Hematopoietic multipotent progenitor cell (in vitro differentiated cells): ENCODE measurements around the gene CLP1. TPM values are rescaled to one million over a fixed set of nuclear protein-coding genes. Genes with fewer than 3 reads are reported as not detected.
"Not testable (repeated sequence)": the region's sequence is repeated elsewhere in the genome, so short reads cannot be mapped to it uniquely, and the experiment has no call there.

ENCODE experiments used
- DNase-seq, 3 donors: peaks; one replicate each; pipeline ENCODE4 v3.0.0-alpha.2; 2011 to 2015; ENCODE audit warnings: low read depth in 2 of 3, low spot score in 2 of 3
- total RNA-seq: library from RNA; depleted of rRNA; stranded (reverse); fragments of >200 nt; gene quantifications from one replicate; pipeline ENCODE4 v1.2.3, GENCODE V29; 2012

The CLP1 gene
- total RNA-seq, 1 donor = 10.0 TPM

DNA sequence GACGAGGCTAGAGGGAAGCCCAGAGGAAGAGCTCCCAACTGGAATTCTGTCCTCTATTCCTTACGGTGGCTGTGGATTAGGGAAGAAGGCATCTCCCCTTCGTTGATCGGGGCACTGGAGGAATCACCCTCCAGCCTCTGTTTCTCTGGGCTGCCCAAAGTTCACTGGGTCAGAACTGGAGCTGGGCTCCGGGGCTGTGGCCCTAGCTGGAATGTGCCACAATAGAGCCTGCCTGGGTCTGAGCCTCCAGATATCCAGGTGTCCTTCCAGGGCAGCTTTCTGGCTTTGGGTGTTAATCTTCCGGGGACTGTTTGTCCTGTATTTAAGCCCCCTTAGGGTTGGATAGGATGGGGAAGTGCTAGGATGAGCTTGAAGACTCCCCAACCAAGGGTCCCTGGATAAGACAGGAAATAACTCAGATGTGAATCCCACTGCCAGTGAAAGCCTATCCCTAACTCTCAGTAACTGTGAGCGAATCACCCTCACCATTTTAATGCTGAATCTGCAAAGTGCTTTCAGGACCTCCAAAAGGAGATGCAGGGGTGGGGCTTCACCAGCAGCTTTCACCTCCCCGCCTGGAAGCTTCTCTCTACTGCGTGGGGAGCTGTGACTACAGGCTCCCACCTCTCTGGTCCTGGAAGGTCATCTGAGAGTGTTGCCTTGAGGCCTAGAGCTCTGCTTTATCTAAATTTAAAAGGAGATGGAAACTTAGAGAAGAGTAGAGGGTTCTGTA, 17.3 kb upstream of the CLP1 start:
- no peak for DNase-seq

GRCh38 chr11:57641011-57641807, 16.4 kb upstream of the CLP1 start:
- DNase-seq = peak in 1 of 3 donors; percentile 72

DNA sequence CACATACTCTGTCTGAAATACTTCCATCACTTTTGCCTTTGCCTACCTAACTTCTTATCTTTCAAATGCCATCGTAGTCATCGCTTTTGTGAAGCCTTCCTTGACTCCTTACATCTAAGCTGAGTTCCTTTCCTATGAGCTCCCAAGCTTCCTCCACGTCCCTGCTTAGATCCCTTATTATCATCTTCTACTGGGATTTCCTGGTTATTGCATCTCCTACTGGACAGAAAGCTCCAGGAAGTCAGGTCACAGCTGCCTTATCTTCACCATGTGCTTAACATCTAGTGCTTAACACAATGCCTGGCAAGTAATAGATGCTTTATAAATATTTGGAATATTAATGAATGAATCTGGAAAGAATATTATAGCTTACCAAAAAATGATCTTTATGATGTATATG, 13.8 kb upstream of the CLP1 start:
- DNase-seq = no peak

GRCh38 chr11:57644748-57645688, 12.5 kb upstream of the CLP1 start:
- DNase-seq = peak; percentile 60 to 90 (median 77)

DNA sequence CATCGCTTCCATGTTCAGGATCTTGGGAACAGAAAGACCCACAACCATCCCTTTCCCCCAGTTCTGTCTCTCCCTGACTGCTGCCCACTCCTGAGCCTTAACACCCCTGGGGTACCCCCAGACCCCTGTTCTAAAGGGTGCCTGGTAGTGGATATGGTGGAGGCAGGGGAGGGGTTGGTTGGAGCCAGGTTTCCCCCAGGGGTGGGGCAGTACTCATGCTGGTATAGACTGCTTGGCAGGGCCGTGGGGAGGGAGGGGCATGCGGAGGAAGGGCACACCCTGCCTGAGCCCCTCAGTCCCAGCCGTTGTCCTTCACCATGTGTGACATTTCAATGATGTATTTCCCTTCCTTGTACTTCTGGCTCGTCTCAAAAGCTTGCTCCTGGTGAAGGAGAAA, 11.9 kb upstream of the CLP1 start:
- no peak for DNase-seq

GRCh38 chr11:57646194-57646798, 11.3 kb upstream of the CLP1 start:
- DNase-seq = no peak

DNA sequence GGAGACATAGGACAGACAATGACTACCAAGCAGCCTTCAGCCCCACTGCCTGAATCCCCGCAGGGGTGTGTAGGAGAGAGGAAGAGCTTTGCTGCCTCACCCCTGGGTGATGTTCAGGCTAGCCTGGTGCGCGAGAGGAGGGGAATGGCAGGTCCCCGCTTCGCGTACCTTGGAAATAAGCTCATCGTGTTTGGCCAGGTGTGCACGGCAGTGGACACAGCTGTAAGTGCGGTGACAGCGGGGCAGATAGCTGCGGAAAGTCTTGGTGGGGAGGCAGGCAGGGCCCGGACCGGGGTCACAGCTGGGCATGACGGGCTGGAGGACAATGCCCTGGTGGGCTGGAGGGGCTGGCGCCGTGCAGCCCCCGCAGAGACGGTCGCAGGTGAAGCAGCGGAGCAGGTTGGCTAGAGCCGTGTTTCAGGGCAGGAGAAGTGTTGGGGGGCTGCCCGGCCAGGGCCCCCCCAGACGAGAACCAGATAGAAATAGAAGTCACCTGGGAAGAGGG, 10.7 kb upstream of the CLP1 start:
- peak in 1 of 3 donors; percentile 44 for DNase-seq

- DNase-seq = no peak
These were observed 10.2 kb upstream of the CLP1 start for GRCh38 chr11:57647372-57647771.

DNA sequence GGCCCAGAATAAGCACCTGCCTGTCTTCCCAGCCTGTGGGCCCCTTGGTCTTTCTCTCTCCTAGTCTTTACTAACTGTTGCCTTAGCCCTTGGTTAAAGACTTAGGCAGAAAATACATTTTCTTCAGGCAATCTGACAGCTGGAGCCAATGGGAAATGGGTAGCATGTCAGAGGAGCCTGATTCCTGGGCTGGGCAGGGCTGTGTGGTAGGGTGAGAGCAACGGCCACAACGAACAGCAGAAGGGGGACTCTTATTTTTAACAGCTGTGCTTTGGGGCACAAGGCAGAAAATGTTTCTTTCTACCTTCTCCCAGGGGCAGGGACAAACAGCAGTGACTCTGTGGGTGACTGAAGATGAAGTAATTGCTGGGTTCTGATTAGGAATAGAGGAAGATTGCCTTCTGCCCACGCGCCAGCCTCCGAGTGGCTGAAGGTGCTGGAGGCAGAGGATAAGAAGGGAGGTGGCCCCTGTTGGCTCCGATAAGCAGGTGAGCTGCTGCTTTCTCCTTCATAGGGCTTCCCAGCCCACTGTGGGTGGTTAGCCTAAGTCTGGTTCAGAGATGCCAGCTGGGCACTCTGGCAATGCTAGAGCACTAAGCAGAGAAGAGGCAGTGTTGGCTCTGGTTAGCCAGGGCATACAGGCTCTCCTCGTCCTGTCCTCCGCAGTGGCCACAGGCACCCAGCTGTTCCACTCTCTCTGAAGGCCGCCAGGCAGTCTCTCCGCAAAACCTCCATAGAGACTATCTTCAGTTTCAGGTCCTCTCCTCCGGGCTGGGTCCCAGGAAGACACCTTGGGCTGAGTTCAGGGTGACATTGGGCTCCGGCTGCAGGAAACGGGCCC, 9.4 kb upstream of the CLP1 start:
- peak in 2 of 3 donors; percentile 76 to 84 for DNase-seq

DNA sequence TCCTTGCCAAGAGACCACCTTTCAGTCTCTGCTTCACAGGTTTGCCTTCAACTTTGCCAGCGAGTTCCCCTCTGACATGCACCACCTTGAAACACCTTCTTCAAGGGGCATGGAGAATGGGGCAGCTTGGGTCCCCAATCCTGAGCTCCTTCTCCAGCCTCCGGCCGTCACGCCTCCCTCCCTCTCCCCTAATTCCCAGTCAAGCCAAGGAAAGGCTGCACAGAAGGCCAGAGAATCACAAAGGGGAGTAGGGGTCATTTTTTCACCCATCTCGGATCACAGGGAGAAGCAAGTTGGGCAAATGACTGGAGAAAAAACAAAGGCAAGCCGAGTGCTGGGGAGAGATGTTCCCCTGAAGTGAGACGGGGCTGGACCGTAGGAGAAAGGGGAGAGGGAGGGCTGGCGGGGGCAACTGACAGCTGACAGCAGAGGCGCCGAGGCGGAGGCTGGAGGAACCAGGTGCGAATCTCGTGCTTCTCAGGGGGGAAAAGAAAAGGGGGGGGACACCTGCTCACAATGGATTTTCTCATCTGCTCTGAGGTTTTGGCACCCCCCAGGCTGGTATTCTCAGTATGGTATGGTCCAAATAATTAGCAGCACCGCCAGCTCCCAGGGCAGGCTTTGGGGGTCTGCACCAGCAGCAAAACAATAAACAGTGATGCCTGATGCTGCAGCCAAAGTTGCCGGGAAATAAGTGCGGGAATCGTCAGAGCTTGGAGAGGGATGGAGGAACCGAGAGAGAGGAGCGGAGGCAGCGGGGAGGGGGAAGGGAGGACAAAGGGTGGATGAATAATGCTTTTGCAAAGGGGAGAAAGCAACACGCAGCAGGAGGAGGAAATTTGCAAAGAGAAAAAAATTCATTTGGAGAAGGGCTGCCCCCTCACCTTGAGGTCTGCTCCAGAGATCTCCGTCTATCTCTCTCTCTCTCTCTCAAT, 8.5 kb upstream of the CLP1 start:
- no peak for DNase-seq

DNA sequence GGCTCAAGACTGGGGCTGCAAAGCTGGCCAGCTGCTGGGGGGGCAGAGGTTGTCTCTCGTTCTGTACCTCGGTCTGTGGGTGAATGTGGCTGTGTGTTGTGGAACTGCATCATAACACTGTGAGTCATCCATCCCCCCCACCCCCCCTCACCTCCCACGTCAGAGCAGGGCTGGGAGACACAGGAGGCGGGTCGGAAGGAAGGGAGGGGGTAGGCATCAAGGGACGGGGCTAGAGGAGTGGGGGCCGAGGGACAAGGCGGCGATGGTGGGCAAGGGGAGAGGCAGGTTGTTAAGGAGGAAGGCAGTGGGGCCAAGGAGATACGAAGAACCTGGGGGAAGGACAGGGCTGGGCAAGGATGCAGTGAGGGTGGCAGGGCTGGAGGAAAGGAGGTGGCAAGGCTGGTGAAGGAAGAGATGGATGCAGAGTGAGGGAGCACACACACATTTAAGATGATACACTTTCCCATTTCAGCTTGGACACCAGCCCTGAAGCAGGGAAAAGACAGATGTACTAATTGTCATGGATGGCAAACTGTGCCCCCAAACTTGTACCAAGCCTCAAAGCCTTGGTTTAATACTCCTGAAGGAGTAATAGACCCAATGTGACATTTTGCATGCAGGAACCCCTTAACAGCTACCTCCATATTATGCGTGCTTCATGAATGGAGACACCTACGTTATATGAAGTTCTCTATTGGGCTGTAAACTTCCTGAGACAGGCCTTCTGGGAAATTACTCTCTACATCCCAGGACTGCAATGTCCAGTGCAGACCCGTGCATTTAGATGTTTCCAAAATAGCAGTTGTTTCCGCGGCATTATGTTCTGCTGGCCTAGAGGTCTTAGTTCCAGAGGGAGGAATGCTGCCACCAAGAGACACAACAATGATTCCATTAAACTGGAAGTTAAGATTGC, 7.5 kb upstream of the CLP1 start, which contains the start of gene YPEL4:
YPEL4 (minus strand) TSS at position 87 of the 913 bp plus-strand sequence. CDS start 2,805 bp downstream, outside the sequence.
- DNase-seq = peak; percentile 64 to 95 (median 89)

- no peak for DNase-seq
These were observed 6.8 kb upstream of the CLP1 start for GRCh38 chr11:57650739-57651090.

DNA sequence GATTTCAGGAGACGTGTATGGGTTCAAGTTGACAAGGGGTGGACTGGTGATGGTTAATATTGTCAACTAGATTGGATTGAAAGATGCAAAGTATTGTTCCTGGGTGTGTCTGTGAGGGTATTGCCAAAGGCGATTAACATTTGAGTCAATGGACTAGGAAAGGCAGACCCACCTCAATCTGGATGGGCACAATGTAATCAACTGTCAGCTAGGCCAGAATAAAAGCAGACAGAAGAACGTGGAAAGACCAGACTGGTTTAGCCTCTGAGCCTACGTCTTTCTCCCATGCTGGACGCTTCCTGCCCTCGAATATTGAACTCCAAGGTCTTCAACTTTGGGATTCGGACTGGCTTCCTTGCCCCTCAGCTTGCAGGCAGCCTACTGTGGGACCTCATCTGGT, 6.2 kb upstream of the CLP1 start:
- DNase-seq = no peak

- not testable (repeated sequence) for DNase-seq
These were observed 5.3 kb upstream of the CLP1 start for GRCh38 chr11:57652230-57652629.

GRCh38 chr11:57652662-57653061, 4.9 kb upstream of the CLP1 start:
- peak in 1 of 3 donors; percentile 31 for DNase-seq

DNA sequence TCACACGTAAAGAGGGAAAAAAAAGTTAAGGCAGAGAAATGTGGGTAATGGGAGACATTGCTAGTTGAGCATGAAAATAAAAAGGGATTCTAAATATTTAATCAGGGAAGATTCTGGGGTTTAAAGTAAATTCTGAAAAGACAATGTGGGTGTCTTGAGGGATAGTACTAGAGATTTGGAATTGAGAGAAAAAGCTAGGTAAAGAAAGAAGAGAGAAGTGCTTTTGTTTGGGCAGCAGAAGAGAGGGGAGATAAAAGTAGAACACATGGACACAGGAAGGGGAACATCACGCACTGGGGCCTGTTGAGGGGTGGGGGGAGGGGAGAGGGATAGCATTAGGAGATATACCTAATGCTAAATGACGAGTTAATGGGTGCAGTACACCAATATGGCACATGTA, 4.4 kb upstream of the CLP1 start:
- no peak for DNase-seq

- no peak for DNase-seq
These were observed 723 bp upstream of the CLP1 start for GRCh38 chr11:57656885-57657193.

- peak in 1 of 3 donors; percentile 42 for DNase-seq
These were observed 430 bp downstream of the CLP1 start for GRCh38 chr11:57658023-57658361.
